ENCODE measurements around the gene SMIM26. TPM values are rescaled to one million over a fixed set of nuclear protein-coding genes. Genes with fewer than 3 reads are reported as not detected.
"Not testable (repeated sequence)": the region's sequence is repeated elsewhere in the genome, so short reads cannot be mapped to it uniquely, and the experiment has no call there.

SMIM26 gene, protein sequence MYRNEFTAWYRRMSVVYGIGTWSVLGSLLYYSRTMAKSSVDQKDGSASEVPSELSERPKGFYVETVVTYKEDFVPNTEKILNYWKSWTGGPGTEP
- 126 TPM for total RNA-seq

GRCh38 chr20:18566892-18567738, at the start of gene SMIM26:
Gene SMIM26, plus strand, starts transcription at chr20:18567432. Its CDS starts 47 bp downstream, at chr20:18567479.
- Histone ChIP-seq H3K27ac (ENCODE audit: low read depth, low read length) (peak within 1 kb of the TSS; percentile 89), H3K4me1 (ENCODE audit: control insufficient read depth in 3 of 3, insufficient read depth in 3 of 3, low read length in 3 of 3) (peaks cover 3 to 8% (median 6%) of the 10 kb centered on the region in 3 donors), H3K9ac (ENCODE audit: low read depth in 1 of 3, low read length in 3 of 3) (peak within 1 kb of the TSS; percentile 96 to 98 (median 97))

GRCh38 chr20:18522066-18522465, 45.2 kb upstream of the SMIM26 start:
- H3K4me3 ChIP-seq (ENCODE audit: low read length in 3 of 3); H3K27me3 ChIP-seq (ENCODE audit: control insufficient read depth in 3 of 3, insufficient read depth in 3 of 3, low read length in 3 of 3); H3K9ac ChIP-seq (ENCODE audit: low read depth in 1 of 3, low read length in 3 of 3); H3K4me1 ChIP-seq (ENCODE audit: control insufficient read depth in 3 of 3, insufficient read depth in 3 of 3, low read length in 3 of 3); H3K9me3 ChIP-seq (ENCODE audit: control insufficient read depth in 3 of 3, low read length in 3 of 3); H3K27ac ChIP-seq (ENCODE audit: low read depth, low read length): not testable (repeated sequence)
- peaks cover 9 to 28% (median 26%) of the 10 kb centered on the region in 3 donors for H3K36me3 ChIP-seq (ENCODE audit: control insufficient read depth in 3 of 3, insufficient read depth in 3 of 3, low read length in 3 of 3)

More at GRCh38 chr20:18566892-18567738, at the start of gene SMIM26:
- peak within 1 kb of the TSS; percentile 95 to 98 (median 97) for H3K4me3 ChIP-seq (ENCODE audit: low read length in 3 of 3)
- H3K9me3 ChIP-seq (ENCODE audit: control insufficient read depth in 3 of 3, low read length in 3 of 3), result no peaks in the 10 kb centered on the region
- H3K27me3 ChIP-seq (ENCODE audit: control insufficient read depth in 3 of 3, insufficient read depth in 3 of 3, low read length in 3 of 3), result no peaks in the 10 kb centered on the region
- peaks cover 10 to 17% (median 16%) of the 10 kb centered on the region in 3 donors for H3K36me3 ChIP-seq (ENCODE audit: control insufficient read depth in 3 of 3, insufficient read depth in 3 of 3, low read length in 3 of 3)

- Histone ChIP-seq H3K27ac (ENCODE audit: low read depth, low read length) (no peak overlapping the region), H3K4me1 (ENCODE audit: control insufficient read depth in 3 of 3, insufficient read depth in 3 of 3, low read length in 3 of 3) (no peaks in the 10 kb centered on the region), H3K9me3 (ENCODE audit: control insufficient read depth in 3 of 3, low read length in 3 of 3) (no peaks in the 10 kb centered on the region), H3K9ac (ENCODE audit: low read depth in 1 of 3, low read length in 3 of 3) (no peak overlapping the region), H3K27me3 (ENCODE audit: control insufficient read depth in 3 of 3, insufficient read depth in 3 of 3, low read length in 3 of 3) (no peaks in the 10 kb centered on the region), H3K4me3 (ENCODE audit: low read length in 3 of 3) (no peak overlapping the region), H3K36me3 (ENCODE audit: control insufficient read depth in 3 of 3, insufficient read depth in 3 of 3, low read length in 3 of 3) (peaks cover 10 to 37% (median 35%) of the 10 kb centered on the region in 3 donors)
These were observed 44.2 kb upstream of the SMIM26 start for GRCh38 chr20:18523066-18523465.

GRCh38 chr20:18524646-18525045, 42.6 kb upstream of the SMIM26 start:
- Histone ChIP-seq H3K36me3 (ENCODE audit: control insufficient read depth in 3 of 3, insufficient read depth in 3 of 3, low read length in 3 of 3) (peaks cover 18 to 51% (median 51%) of the 10 kb centered on the region in 3 donors), H3K9ac (ENCODE audit: low read depth in 1 of 3, low read length in 3 of 3) (no peak overlapping the region), H3K4me1 (ENCODE audit: control insufficient read depth in 3 of 3, insufficient read depth in 3 of 3, low read length in 3 of 3) (no peaks in the 10 kb centered on the region), H3K27me3 (ENCODE audit: control insufficient read depth in 3 of 3, insufficient read depth in 3 of 3, low read length in 3 of 3) (no peaks in the 10 kb centered on the region), H3K4me3 (ENCODE audit: low read length in 3 of 3) (no peak overlapping the region), H3K9me3 (ENCODE audit: control insufficient read depth in 3 of 3, low read length in 3 of 3) (no peaks in the 10 kb centered on the region), H3K27ac (ENCODE audit: low read depth, low read length) (no peak overlapping the region)

- not testable (repeated sequence) for H3K4me1 ChIP-seq (ENCODE audit: control insufficient read depth in 3 of 3, insufficient read depth in 3 of 3, low read length in 3 of 3); H3K27me3 ChIP-seq (ENCODE audit: control insufficient read depth in 3 of 3, insufficient read depth in 3 of 3, low read length in 3 of 3); H3K9ac ChIP-seq (ENCODE audit: low read depth in 1 of 3, low read length in 3 of 3); H3K27ac ChIP-seq (ENCODE audit: low read depth, low read length); H3K4me3 ChIP-seq (ENCODE audit: low read length in 3 of 3); H3K9me3 ChIP-seq (ENCODE audit: control insufficient read depth in 3 of 3, low read length in 3 of 3)
- peaks cover 29 to 66% (median 63%) of the 10 kb centered on the region in 3 donors for H3K36me3 ChIP-seq (ENCODE audit: control insufficient read depth in 3 of 3, insufficient read depth in 3 of 3, low read length in 3 of 3)
These were observed 40.5 kb upstream of the SMIM26 start for GRCh38 chr20:18526761-18527160.

GRCh38 chr20:18527339-18527738, 39.9 kb upstream of the SMIM26 start:
- Histone ChIP-seq H3K9me3 (ENCODE audit: control insufficient read depth in 3 of 3, low read length in 3 of 3) (no peaks in the 10 kb centered on the region), H3K36me3 (ENCODE audit: control insufficient read depth in 3 of 3, insufficient read depth in 3 of 3, low read length in 3 of 3) (peaks cover 30 to 72% (median 68%) of the 10 kb centered on the region in 3 donors), H3K27me3 (ENCODE audit: control insufficient read depth in 3 of 3, insufficient read depth in 3 of 3, low read length in 3 of 3) (no peaks in the 10 kb centered on the region), H3K9ac (ENCODE audit: low read depth in 1 of 3, low read length in 3 of 3) (no peak overlapping the region), H3K4me3 (ENCODE audit: low read length in 3 of 3) (no peak overlapping the region), H3K27ac (ENCODE audit: low read depth, low read length) (no peak overlapping the region), H3K4me1 (ENCODE audit: control insufficient read depth in 3 of 3, insufficient read depth in 3 of 3, low read length in 3 of 3) (no peaks in the 10 kb centered on the region)

DNA sequence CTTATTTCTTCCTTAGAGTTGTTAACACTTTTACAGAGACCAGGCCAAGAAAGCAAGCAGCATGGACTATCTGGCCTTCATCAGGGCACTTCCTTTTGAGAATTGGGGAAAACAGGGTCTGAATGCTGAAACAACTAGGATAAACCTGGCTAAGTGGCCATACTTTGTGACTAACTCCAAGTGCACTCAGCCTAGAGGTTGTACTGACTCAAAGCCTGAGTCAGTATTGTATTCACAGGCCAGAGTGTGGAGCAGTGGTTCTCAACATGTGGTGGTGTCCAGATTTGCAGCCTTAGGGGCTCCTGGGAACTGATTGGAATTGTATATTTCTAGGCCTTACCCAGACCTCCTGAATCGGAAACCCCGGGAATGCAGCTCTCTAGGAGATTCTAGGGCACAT, 39.4 kb upstream of the SMIM26 start:
- no peaks in the 10 kb centered on the region for H3K4me1 ChIP-seq (ENCODE audit: control insufficient read depth in 3 of 3, insufficient read depth in 3 of 3, low read length in 3 of 3)
- H3K27ac ChIP-seq (ENCODE audit: low read depth, low read length), result no peak overlapping the region
- no peaks in the 10 kb centered on the region for H3K27me3 ChIP-seq (ENCODE audit: control insufficient read depth in 3 of 3, insufficient read depth in 3 of 3, low read length in 3 of 3)
- no peak overlapping the region for H3K4me3 ChIP-seq (ENCODE audit: low read length in 3 of 3)
- H3K9me3 ChIP-seq (ENCODE audit: control insufficient read depth in 3 of 3, low read length in 3 of 3), result no peaks in the 10 kb centered on the region
- H3K36me3 ChIP-seq (ENCODE audit: control insufficient read depth in 3 of 3, insufficient read depth in 3 of 3, low read length in 3 of 3), result peaks cover 34 to 77% (median 73%) of the 10 kb centered on the region in 3 donors
- H3K9ac ChIP-seq (ENCODE audit: low read depth in 1 of 3, low read length in 3 of 3), result no peak overlapping the region

- H3K9me3 ChIP-seq (ENCODE audit: control insufficient read depth in 3 of 3, low read length in 3 of 3), result no peaks in the 10 kb centered on the region
- no peak overlapping the region for H3K4me3 ChIP-seq (ENCODE audit: low read length in 3 of 3)
- no peak overlapping the region for H3K9ac ChIP-seq (ENCODE audit: low read depth in 1 of 3, low read length in 3 of 3)
- H3K4me1 ChIP-seq (ENCODE audit: control insufficient read depth in 3 of 3, insufficient read depth in 3 of 3, low read length in 3 of 3), result no peaks in the 10 kb centered on the region
- H3K27me3 ChIP-seq (ENCODE audit: control insufficient read depth in 3 of 3, insufficient read depth in 3 of 3, low read length in 3 of 3), result no peaks in the 10 kb centered on the region
- no peak overlapping the region for H3K27ac ChIP-seq (ENCODE audit: low read depth, low read length)
- H3K36me3 ChIP-seq (ENCODE audit: control insufficient read depth in 3 of 3, insufficient read depth in 3 of 3, low read length in 3 of 3), result peaks cover 44 to 84% (median 82%) of the 10 kb centered on the region in 3 donors
These were observed 38.2 kb upstream of the SMIM26 start for GRCh38 chr20:18529041-18529440.

- no peaks in the 10 kb centered on the region for H3K4me1 ChIP-seq (ENCODE audit: control insufficient read depth in 3 of 3, insufficient read depth in 3 of 3, low read length in 3 of 3)
- no peaks in the 10 kb centered on the region for H3K27me3 ChIP-seq (ENCODE audit: control insufficient read depth in 3 of 3, insufficient read depth in 3 of 3, low read length in 3 of 3)
- H3K4me3 ChIP-seq (ENCODE audit: low read length in 3 of 3), result no peak overlapping the region
- H3K36me3 ChIP-seq (ENCODE audit: control insufficient read depth in 3 of 3, insufficient read depth in 3 of 3, low read length in 3 of 3), result peaks cover 42 to 73% (median 68%) of the 10 kb centered on the region in 3 donors
- H3K27ac ChIP-seq (ENCODE audit: low read depth, low read length), result no peak overlapping the region
- H3K9me3 ChIP-seq (ENCODE audit: control insufficient read depth in 3 of 3, low read length in 3 of 3), result no peaks in the 10 kb centered on the region
- no peak overlapping the region for H3K9ac ChIP-seq (ENCODE audit: low read depth in 1 of 3, low read length in 3 of 3)
These were observed 34.6 kb upstream of the SMIM26 start for GRCh38 chr20:18532626-18533025.

DNA sequence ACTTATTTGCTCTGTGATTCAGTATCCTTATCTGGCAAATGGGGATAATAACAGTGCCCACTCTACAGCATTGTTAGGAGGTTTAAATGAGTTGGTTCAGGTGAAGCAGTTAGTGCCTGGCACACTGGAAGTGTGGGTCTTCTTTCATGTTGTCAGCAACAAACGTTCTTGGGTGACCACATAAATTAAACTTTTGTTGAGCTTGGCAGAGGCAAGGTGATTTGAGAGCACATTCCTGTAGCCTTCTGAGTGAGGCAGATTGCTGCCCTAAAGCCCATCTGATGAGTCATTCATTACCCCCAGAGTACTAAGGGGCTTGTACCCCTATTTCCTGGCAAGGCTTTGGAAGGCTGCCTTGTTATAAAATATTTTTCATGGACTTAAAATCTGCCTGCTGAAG, 33.7 kb upstream of the SMIM26 start:
- Histone ChIP-seq H3K27ac (ENCODE audit: low read depth, low read length) (no peak overlapping the region), H3K9ac (ENCODE audit: low read depth in 1 of 3, low read length in 3 of 3) (no peak overlapping the region), H3K36me3 (ENCODE audit: control insufficient read depth in 3 of 3, insufficient read depth in 3 of 3, low read length in 3 of 3) (peaks cover 43 to 68% (median 63%) of the 10 kb centered on the region in 3 donors), H3K4me3 (ENCODE audit: low read length in 3 of 3) (no peak overlapping the region), H3K27me3 (ENCODE audit: control insufficient read depth in 3 of 3, insufficient read depth in 3 of 3, low read length in 3 of 3) (no peaks in the 10 kb centered on the region), H3K9me3 (ENCODE audit: control insufficient read depth in 3 of 3, low read length in 3 of 3) (no peaks in the 10 kb centered on the region), H3K4me1 (ENCODE audit: control insufficient read depth in 3 of 3, insufficient read depth in 3 of 3, low read length in 3 of 3) (no peaks in the 10 kb centered on the region)
